GM23338 (cell line): ENCODE results near the gene MYO16. TPM values are rescaled to one million over a fixed set of nuclear protein-coding genes. Genes with fewer than 3 reads are reported as not detected.
A peak's percentile ranks its signal among the peaks of the same experiment; 100 is the strongest.

Source experiments
- ATAC-seq: fragments of 200-7000 bp; cut with Tn5 transposase; 3 replicates; pipeline ENCODE4 v1.9.1; 2020
- DNase-seq: peaks from one replicate; pipeline ENCODE4 v3.0.0-alpha.2; 2015; ENCODE audit warnings: low spot score
- H2AFZ ChIP-seq: fragments of 200-600 bp; sonication (generic); 2 replicates; pipeline ENCODE4 v1.8.0; 2016; ENCODE audit warnings: antibody characterized with exemption, mild to moderate bottlenecking, moderate library complexity
- H3F3A ChIP-seq: fragments of 200-600 bp; sonication (generic); replicated peaks from 2 replicates; pipeline ENCODE4 v1.8.0; 2017; ENCODE audit warnings: antibody characterized with exemption, mixed run types, low read depth
- H3K27ac ChIP-seq: fragments of 200-600 bp; sonication (generic); 2 replicates; pipeline ENCODE4 v1.6.1; 2016; ENCODE audit warnings: low read depth
- H3K27me3 ChIP-seq: fragments of 200-600 bp; sonication (generic); 2 replicates; pipeline ENCODE4 v1.8.0; 2016; ENCODE audit warnings: mild to moderate bottlenecking, mixed run types, moderate library complexity; ENCODE audit not compliant: insufficient read depth
- H3K36me3 ChIP-seq: fragments of 200-600 bp; sonication (generic); 2 replicates; pipeline ENCODE4 v1.8.0; 2016; ENCODE audit warnings: mild to moderate bottlenecking; ENCODE audit not compliant: insufficient read depth
- H3K4me1 ChIP-seq: fragments of 200-600 bp; sonication (generic); 2 replicates; pipeline ENCODE4 v1.8.0; 2016; ENCODE audit warnings: mild to moderate bottlenecking, moderate library complexity; ENCODE audit not compliant: insufficient read depth
- H3K4me2 ChIP-seq: fragments of 200-600 bp; sonication (generic); 2 replicates; pipeline ENCODE4 v1.7.1; 2017; ENCODE audit warnings: mixed run types
- H3K4me3 ChIP-seq: fragments of 200-600 bp; sonication (generic); 2 replicates; pipeline ENCODE4 v1.6.1; 2016; ENCODE audit warnings: mixed run types
- H3K79me2 ChIP-seq: fragments of 200-600 bp; sonication (generic); replicated peaks from 2 replicates; pipeline ENCODE4 v1.8.0; 2017; ENCODE audit warnings: mild to moderate bottlenecking; ENCODE audit not compliant: insufficient read depth
- H3K9me2 ChIP-seq: fragments of 200-600 bp; sonication (generic); 2 replicates; pipeline ENCODE4 v1.8.0; 2017; ENCODE audit not compliant: insufficient read depth
- H4K20me1 ChIP-seq: fragments of 200-600 bp; sonication (generic); replicated peaks from 2 replicates; pipeline ENCODE4 v1.8.0; 2017; ENCODE audit warnings: mild to moderate bottlenecking; ENCODE audit not compliant: insufficient read depth
- H3K27ac Mint-ChIP-seq: 2 replicates; pipeline ENCODE4 v1.8.0; 2020; ENCODE audit warnings: inconsistent platforms, mild to moderate bottlenecking, moderate library complexity, mixed read lengths
- H3K27me3 Mint-ChIP-seq: 3 replicates; pipeline ENCODE4 v1.8.0; 2022; ENCODE audit warnings: low read depth, mild to moderate bottlenecking, moderate library complexity, mixed read lengths, inconsistent platforms; ENCODE audit not compliant: insufficient read depth, poor library complexity
- H3K36me3 Mint-ChIP-seq: 3 replicates; pipeline ENCODE4 v1.8.0; 2021; ENCODE audit warnings: low read depth, mild to moderate bottlenecking, inconsistent platforms, moderate library complexity, mixed read lengths
- H3K4me1 Mint-ChIP-seq: 3 replicates; pipeline ENCODE4 v1.8.0; 2020; ENCODE audit warnings: mild to moderate bottlenecking, inconsistent platforms, mixed read lengths
- H3K4me3 Mint-ChIP-seq: 3 replicates; pipeline ENCODE4 v1.8.0; 2021; ENCODE audit warnings: moderate library complexity, mild to moderate bottlenecking, inconsistent platforms, mixed read lengths
- H3K9me3 Mint-ChIP-seq: 3 replicates; pipeline ENCODE4 v1.8.0; 2020; ENCODE audit warnings: moderate library complexity, mild to moderate bottlenecking, inconsistent platforms, mixed read lengths
- CREB1 ChIP-seq: fragments of 250-450 bp; sonication (Bioruptor Pico); IDR thresholded peaks from 2 replicates; pipeline ENCODE4 v1.5.0; 2020; ENCODE audit warnings: low read depth, mild to moderate bottlenecking, moderate library complexity
- CTCF ChIP-seq, 2 experiments: fragments of 200-600 bp in 1 of 2; sonication (generic) in 1 of 2; conservative IDR thresholded peaks; 2 replicates each; pipeline versions ENCODE4 v1.5.1 to v1.6.1; 2016 to 2017; ENCODE audit warnings: antibody characterized with exemption in 2 of 2, low read depth in 2 of 2, mild to moderate bottlenecking in 2 of 2, moderate library complexity in 1 of 2
- ETS1 ChIP-seq: IDR thresholded peaks from 2 replicates; pipeline ENCODE4 v1.6.1; 2016; ENCODE audit warnings: antibody characterized with exemption
- EZH2 ChIP-seq: fragments of 200-600 bp; sonication (generic); IDR thresholded peaks from one replicate; pipeline ENCODE4 v1.8.0; 2017; ENCODE audit warnings: antibody characterized with exemption, mild to moderate bottlenecking, low read depth; ENCODE audit not compliant: unreplicated experiment
- EZH2phosphoT487 ChIP-seq: fragments of 200-600 bp; sonication (generic); IDR thresholded peaks from one replicate; pipeline ENCODE4 v1.8.1; 2018; ENCODE audit warnings: antibody characterized with exemption; ENCODE audit not compliant: unreplicated experiment
- JUNB ChIP-seq: IDR thresholded peaks from one replicate; pipeline ENCODE4 v1.6.1; 2016; ENCODE audit warnings: antibody characterized with exemption; ENCODE audit not compliant: unreplicated experiment
- NANOG ChIP-seq: IDR thresholded peaks from 2 replicates; pipeline ENCODE4 v1.6.1; 2016; ENCODE audit warnings: antibody characterized with exemption, borderline replicate concordance
- POLR2AphosphoS5 ChIP-seq: IDR thresholded peaks from 2 replicates; pipeline ENCODE4 v1.6.1; 2016; ENCODE audit warnings: antibody characterized with exemption, low read depth
- REST ChIP-seq: IDR thresholded peaks from one replicate; pipeline ENCODE4 v1.6.1; 2018; ENCODE audit warnings: antibody characterized with exemption; ENCODE audit not compliant: unreplicated experiment
- STAT1 ChIP-seq: IDR thresholded peaks from one replicate; pipeline ENCODE4 v1.6.1; 2016; ENCODE audit warnings: antibody characterized with exemption; ENCODE audit not compliant: unreplicated experiment
- ZNF114 ChIP-seq: fragments of 250-450 bp; sonication (Bioruptor Pico); IDR thresholded peaks from 2 replicates; pipeline ENCODE4 v1.5.0; 2020; ENCODE audit warnings: mild to moderate bottlenecking, moderate library complexity
- ZNF331 ChIP-seq: fragments of 250-450 bp; sonication (Bioruptor Pico); IDR thresholded peaks from 2 replicates; pipeline ENCODE4 v1.5.0; 2020; ENCODE audit warnings: low read depth, mild to moderate bottlenecking, moderate library complexity
- ZNF462 ChIP-seq: fragments of 250-450 bp; sonication (Bioruptor Pico); IDR thresholded peaks from 2 replicates; pipeline ENCODE4 v1.5.0; 2020; ENCODE audit warnings: mild to moderate bottlenecking, moderate library complexity
- polyA plus RNA-seq: library from polyadenylated mRNA; unstranded; fragments of >200 nt; fragmentation: Nextera tagmentation; extraction: Ambion mirVana; gene quantifications from 2 replicates; pipeline ENCODE4 v1.2.1, GENCODE V29; 2016
- total RNA-seq: library from RNA; depleted of rRNA; stranded (reverse); fragments of >200 nt; shearing (Covaris generic); gene quantifications from 2 replicates; pipeline ENCODE4 v1.2.3, GENCODE V29; 2014

MYO16 gene
- total and polyA plus RNA-seq, 2 experiments from 2014 or later = 0.10 to 0.13 TPM

- Histone ChIP-seq H3K4me3 (no peak overlapping the region), H2AFZ (peak overlapping the region; percentile 35; the same call in 1 of the 2 replicates), H3K36me3 (no peaks in the 10 kb centered on the region), H4K20me1 (no peaks in the 10 kb centered on the region), H3K27me3 (no peaks in the 10 kb centered on the region), H3K4me1 (no peaks in the 10 kb centered on the region), H3F3A (no peaks in the 10 kb centered on the region), H3K4me2 (no peak overlapping the region), H3K27ac (no peak overlapping the region), H3K9me2 (peaks cover 3% of the 10 kb centered on the region; the same call in 1 of the 2 replicates), H3K79me2 (no peaks in the 10 kb centered on the region)
- no peak overlapping the region for H3K27ac Mint-ChIP-seq
- peaks cover 6% of the 10 kb centered on the region for H3K27me3 Mint-ChIP-seq
- H3K9me3 Mint-ChIP-seq = peaks cover 8% of the 10 kb centered on the region; the same call in 2 of the 3 replicates
- H3K4me1 Mint-ChIP-seq = no peaks in the 10 kb centered on the region
- H3K4me3 Mint-ChIP-seq = no peak overlapping the region
- peak; percentile 6 for DNase-seq
- TF ChIP-seq EZH2phosphoT487 (no peak), NANOG (no peak), CTCF (conservative IDR thresholded peaks at IDR 0.05; ENCODE audit: low read depth in 2 of 2) (no peak), JUNB (no peak), ZNF462 (CRISPR knock-in tag) (no peak), CREB1 (no peak), STAT1 (no peak), REST (no peak), ETS1 (no peak), POLR2AphosphoS5 (no peak), ZNF114 (no peak), ZNF331 (CRISPR knock-in tag) (no peak), EZH2 (no peak)
- ATAC-seq = no peak
- H3K36me3 Mint-ChIP-seq = peaks cover 4% of the 10 kb centered on the region; the same call in 2 of the 3 replicates
These were observed 614.0 kb downstream of the MYO16 start for GRCh38 chr13:109243311-109243951.
